H1 (cell line): ENCODE data around the gene EEF2K. TPM values are rescaled to one million over a fixed set of nuclear protein-coding genes. Genes with fewer than 3 reads are reported as not detected.
A peak's percentile ranks its signal among the peaks of the same experiment; 100 is the strongest.

Experiments used
- CTCF ChIA-PET: fragments of 300-600 bp; sonication (Branson Sonifier 250); formaldehyde crosslinking; loops from one replicate; lab custom pipeline; 2021; ENCODE audit not compliant: partially characterized antibody; lab: Charles Lee
- POLR2A ChIA-PET: fragments of 300-600 bp; sonication (Branson Sonifier 250); formaldehyde crosslinking; loops from one replicate; lab custom pipeline; 2021; ENCODE audit warnings: inconsistent platforms; ENCODE audit not compliant: partially characterized antibody; lab: Charles Lee
- DNase-seq, 2 experiments: peaks; one replicate each; pipeline versions ENCODE4 v3.0.0 to v3.0.0-alpha.2; 2010 to 2022; ENCODE audit warnings: low spot score in 2 of 2, low read depth in 1 of 2, mixed read lengths in 1 of 2
- FAIRE-seq: peaks from 2 replicates; lab custom pipeline; 2011; peaks lifted over from hg19 to GRCh38; lab: Jason Lieb, UNC
- H2AFZ ChIP-seq: 2 replicates; pipeline ENCODE4 v1.8.1; 2012; ENCODE audit warnings: low read length, inconsistent platforms
- H2AK5ac ChIP-seq: 2 replicates; pipeline ENCODE4 v1.6.1; 2013; ENCODE audit warnings: low read depth, low read length
- H2BK120ac ChIP-seq: replicated peaks from 2 replicates; pipeline ENCODE3; 2013; ENCODE audit warnings: low read depth, low read length, inconsistent platforms
- H2BK12ac ChIP-seq: 2 replicates; pipeline ENCODE4 v1.6.1; 2013; ENCODE audit warnings: low read depth, low read length
- H2BK15ac ChIP-seq: 2 replicates; pipeline ENCODE4 v1.6.1; 2013; ENCODE audit warnings: low read length
- H2BK20ac ChIP-seq: 2 replicates; pipeline ENCODE4 v1.6.1; 2013; ENCODE audit warnings: low read length
- H2BK5ac ChIP-seq: 2 replicates; pipeline ENCODE4 v1.6.1; 2013; ENCODE audit warnings: low read depth, low read length
- H3K14ac ChIP-seq: 2 replicates; pipeline ENCODE4 v1.6.1; 2013; ENCODE audit warnings: inconsistent platforms; ENCODE audit not compliant: insufficient read length
- H3K18ac ChIP-seq: 2 replicates; pipeline ENCODE4 v1.6.1; 2013; ENCODE audit warnings: low read length; ENCODE audit errors: extremely low read depth
- H3K23ac ChIP-seq: 2 replicates; pipeline ENCODE4 v1.6.1; 2013; ENCODE audit warnings: inconsistent platforms; ENCODE audit not compliant: insufficient read length
- H3K23me2 ChIP-seq: 2 replicates; pipeline ENCODE4 v1.6.1; 2013; ENCODE audit warnings: low read depth, low read length
- H3K27ac ChIP-seq: 2 replicates; pipeline ENCODE4 v1.6.1; 2011; ENCODE audit warnings: low read depth, low read length, inconsistent platforms
- H3K27me3 ChIP-seq, 4 experiments: replicated peaks in 1 of 4; 1 replicate in 1 of 4; 2 replicates in 3 of 4; pipeline versions ENCODE4 v1.6.1 to v1.8.1; 2011 to 2013; ENCODE audit warnings: low read length in 3 of 4, mild to moderate bottlenecking in 3 of 4, inconsistent platforms in 2 of 4, mixed read lengths in 2 of 4, moderate library complexity in 1 of 4; ENCODE audit not compliant: control insufficient read depth in 3 of 4, insufficient read depth in 3 of 4; ENCODE audit errors: extremely low read depth in 1 of 4
- H3K36me3 ChIP-seq, 4 experiments: 2 replicates each; pipeline versions ENCODE4 v1.6.1 to v1.8.1; 2011 to 2013; ENCODE audit warnings: mild to moderate bottlenecking in 4 of 4, low read length in 3 of 4, moderate library complexity in 2 of 4, control low read depth in 1 of 4, inconsistent platforms in 1 of 4; ENCODE audit not compliant: insufficient read depth in 4 of 4, control insufficient read depth in 2 of 4
- H3K4ac ChIP-seq: replicated peaks from 2 replicates; pipeline ENCODE3; 2013; ENCODE audit warnings: low read length, low read depth, mixed read lengths, inconsistent platforms; ENCODE audit not compliant: insufficient read length
- H3K4me1 ChIP-seq, 4 experiments: replicated peaks in 1 of 4; 1 replicate in 1 of 4; 2 replicates in 3 of 4; pipeline versions ENCODE4 v1.6.1 to v1.8.1; 2011 to 2013; ENCODE audit warnings: low read length in 3 of 4, inconsistent platforms in 2 of 4, mixed read lengths in 1 of 4; ENCODE audit not compliant: insufficient read depth in 4 of 4, control insufficient read depth in 3 of 4
- H3K4me2 ChIP-seq, 2 experiments: 2 replicates each; pipeline versions ENCODE4 v1.6.1 to v1.8.1; 2011 to 2013; ENCODE audit warnings: low read depth in 2 of 2, low read length in 2 of 2, control low read depth in 1 of 2, inconsistent platforms in 1 of 2, mild to moderate bottlenecking in 1 of 2; ENCODE audit not compliant: insufficient read depth in 1 of 2
- H3K4me3 ChIP-seq, 4 experiments: fragments of 200-600, 300-600 bp in 1 of 4; sonication (generic), shearing (Covaris generic), sonication (Bioruptor Twin) in 1 of 4; 2 replicates each; pipeline versions ENCODE4 v1.5.1 to v1.8.1; 2011 to 2016; ENCODE audit warnings: low read length in 4 of 4, low read depth in 3 of 4, control low read depth in 2 of 4, inconsistent platforms in 2 of 4, mild to moderate bottlenecking in 2 of 4, mixed read lengths in 1 of 4, moderate library complexity in 1 of 4; ENCODE audit not compliant: insufficient read depth in 2 of 4; ENCODE audit errors: extremely low read depth in 1 of 4
- H3K56ac ChIP-seq: replicated peaks from 2 replicates; pipeline ENCODE3; 2013; ENCODE audit warnings: low read depth, mild to moderate bottlenecking, mixed read lengths, low read length, inconsistent platforms; ENCODE audit not compliant: insufficient read length
- H3K79me1 ChIP-seq: 2 replicates; pipeline ENCODE4 v1.6.1; 2013; ENCODE audit warnings: low read depth, low read length, control low read depth
- H3K79me2 ChIP-seq, 2 experiments: 2 replicates each; pipeline versions ENCODE4 v1.6.1 to v1.8.1; 2012 to 2013; ENCODE audit warnings: low read length in 2 of 2, mild to moderate bottlenecking in 2 of 2, inconsistent platforms in 1 of 2; ENCODE audit not compliant: insufficient read depth in 2 of 2, control insufficient read depth in 1 of 2
- H3K9ac ChIP-seq, 4 experiments: replicated peaks in 1 of 4; 1 replicate in 1 of 4; 2 replicates in 3 of 4; pipeline versions ENCODE4 v1.6.1 to v1.8.1; 2011 to 2013; ENCODE audit warnings: low read depth in 3 of 4, low read length in 3 of 4, control low read depth in 2 of 4, mild to moderate bottlenecking in 2 of 4, moderate library complexity in 2 of 4, inconsistent platforms in 1 of 4; ENCODE audit errors: extremely low read depth in 1 of 4
- H3K9me3 ChIP-seq, 2 experiments: 2 replicates each; pipeline versions ENCODE4 v1.6.1 to v1.8.1; 2012 to 2013; ENCODE audit warnings: mild to moderate bottlenecking in 2 of 2, moderate library complexity in 2 of 2, control low read depth in 1 of 2, inconsistent platforms in 1 of 2, low read depth in 1 of 2, low read length in 1 of 2, mixed read lengths in 1 of 2; ENCODE audit not compliant: insufficient read depth in 2 of 2
- H4K20me1 ChIP-seq, 2 experiments: replicated peaks in 1 of 2; 2 replicates each; pipeline versions ENCODE3 to v1.8.1; 2011 to 2013; ENCODE audit warnings: inconsistent platforms in 2 of 2, low read length in 2 of 2, mild to moderate bottlenecking in 1 of 2; ENCODE audit not compliant: insufficient read depth in 2 of 2, control insufficient read depth in 1 of 2
- H4K5ac ChIP-seq: 2 replicates; pipeline ENCODE4 v1.6.1; 2013; ENCODE audit warnings: low read length, low read depth, mixed read lengths, inconsistent platforms; ENCODE audit not compliant: insufficient read length
- H4K8ac ChIP-seq: 2 replicates; pipeline ENCODE4 v1.8.0; 2013; ENCODE audit warnings: mild to moderate bottlenecking, moderate library complexity, low read length, inconsistent platforms; ENCODE audit not compliant: insufficient read depth; ENCODE audit errors: extremely low read depth
- H4K91ac ChIP-seq: replicated peaks from 2 replicates; pipeline ENCODE3; 2013; ENCODE audit warnings: low read length, mixed read lengths, inconsistent platforms; ENCODE audit not compliant: insufficient read length
- EP300 ChIP-seq, 2 experiments: IDR thresholded peaks; 1 replicate in 1 of 2; 2 replicates in 1 of 2; pipeline ENCODE4 v1.6.1; 2011 to 2012; ENCODE audit warnings: low read depth in 2 of 2, low read length in 2 of 2, mild to moderate bottlenecking in 2 of 2, borderline replicate concordance in 1 of 2, inconsistent platforms in 1 of 2, moderate library complexity in 1 of 2
- KDM5A ChIP-seq: fragments of 200-600 bp; IDR thresholded peaks from 2 replicates; pipeline ENCODE4 v1.7.1; 2012; ENCODE audit warnings: mild to moderate bottlenecking, low read length, inconsistent platforms, mixed read lengths
- MAX ChIP-seq: IDR thresholded peaks from 2 replicates; pipeline ENCODE4 v1.6.1; 2012; ENCODE audit warnings: inconsistent platforms
- SUZ12 ChIP-seq: fragments of 200-600 bp; sonication (generic); IDR thresholded peaks from 2 replicates; pipeline ENCODE4 v1.6.1; 2012; ENCODE audit warnings: mild to moderate bottlenecking, inconsistent platforms, low read length, moderate library complexity, mixed read lengths
- WGBS, 2 experiments: shearing (Covaris generic) in 1 of 2; methylation state at CpG; one replicate each; pipeline versions ENCODE4 v1.1.6 to v1.1.7; 2013 to 2015; ENCODE audit warnings: low lambda C conversion rate in 2 of 2, mixed read lengths in 2 of 2, inconsistent platforms in 1 of 2, low coverage in 1 of 2, missing lambda C conversion rate in 1 of 2; ENCODE audit not compliant: insufficient replicate concordance in 2 of 2, insufficient coverage in 1 of 2, insufficient read length in 1 of 2; ENCODE audit errors: extremely low coverage in 1 of 2, missing lambda C conversion rate in 1 of 2; 5-methylcytosine and 5-hydroxymethylcytosine counted together
- polyA plus RNA-seq, 7 experiments: library from polyadenylated mRNA; depleted of rRNA in 3 of 7; stranded (reverse) in 5 of 7; unstranded in 2 of 7; fragments of >200 nt in 5 of 7; fragments of 200-250 nt in 2 of 7; gene quantifications; 1 replicate in 5 of 7; 2 replicates in 1 of 7; 4 replicates in 1 of 7; pipeline versions ENCODE4 v1.2.1 to v1.2.3, GENCODE V29; 2011 to 2013; ENCODE audit warnings: missing spikeins in 2 of 7, mixed read lengths in 2 of 7
- total RNA-seq: library from RNA; stranded (reverse); fragmentation: NEBNext Ultra II Directional; extraction: Animal tissue kit (Norgen Biotek cat#: 25700); gene quantifications from 2 replicates; pipeline ENCODE4 v1.2.1, GENCODE V29; 2021

The EEF2K gene
- total and polyA plus RNA-seq, 2 of the 8 experiments (the other 6 are each of a cell fraction or from before 2014, with no cell fraction given): 14.9 to 30.2 TPM

- H2BK20ac ChIP-seq: no peak overlapping the region; the same call in 1 of the 2 replicates
- no peak overlapping the region for H2BK120ac ChIP-seq
- no peak overlapping the region for H3K18ac ChIP-seq
- no peaks in the 10 kb centered on the region for H4K20me1 ChIP-seq
- no peak overlapping the region for H3K4ac ChIP-seq
- H3K27ac ChIP-seq: no peak overlapping the region
- peaks cover 0 to 6% (median 2%) of the 10 kb centered on the region in 4 experiments; a peak in 4 of 7 replicates for H3K27me3 ChIP-seq
- peaks cover 4 to 14% (median 10%) of the 10 kb centered on the region in 4 experiments; a peak in 6 of 7 replicates for H3K4me1 ChIP-seq
- H3K56ac ChIP-seq: no peak overlapping the region
- H2BK5ac ChIP-seq: no peak overlapping the region
- H2BK15ac ChIP-seq: peak overlapping the region; percentile 46; the same call in 1 of the 2 replicates
- no peak overlapping the region for H3K14ac ChIP-seq
- no peak overlapping the region for H3K9ac ChIP-seq
- peak overlapping the region; percentile 49; the same call in 1 of the 2 replicates for H2AFZ ChIP-seq
- no peak overlapping the region for H4K5ac ChIP-seq
- peaks cover 8% of the 10 kb centered on the region for H3K23me2 ChIP-seq
- no peak for DNase-seq
- H2BK12ac ChIP-seq: no peak overlapping the region
- no peaks in the 10 kb centered on the region for H3K79me1 ChIP-seq
- H2AK5ac ChIP-seq: no peak overlapping the region
- H3K23ac ChIP-seq: no peak overlapping the region
- TF ChIP-seq SUZ12 (no peak), MAX (peak; percentile 53; the same call in 1 of the 2 replicates), EP300 (IDR thresholded peaks at IDR 0.05; ENCODE audit: borderline replicate concordance in 1 of 2, low read depth in 2 of 2, low read length in 2 of 2) (no peak), KDM5A (no peak)
- peak overlapping the region in 2 of 4 experiments; percentile 21 to 66; a peak in 2 of 8 replicates for H3K4me3 ChIP-seq
- ChIA-PET CTCF (interaction anchor here (0.6 to 1.4 kb wide), 9 partner anchors 8 to 108 kb away, joined by 3 to 6 read pairs (median 3); no protein-coding TSS in a partner anchor), POLR2A (interaction anchor here (0.9 to 2.0 kb wide), 8 partner anchors 8 to 107 kb away, joined by 3 to 7 read pairs (median 5); partner anchors contain the start of gene EEF2K)
- H3K9me3 ChIP-seq: no peaks in the 10 kb centered on the region
- no peak overlapping the region for H4K8ac ChIP-seq
- no peak for FAIRE-seq
- H3K4me2 ChIP-seq: peak overlapping the region; percentile 92 to 98; a peak in 1 of 4 replicates
- 76% methylated on average over 16 of the region's 16 CpGs; no CpG with 5 or more reads in 1 of the 2 experiments for WGBS, 2 experiments
- no peak overlapping the region for H4K91ac ChIP-seq
- no peaks in the 10 kb centered on the region for H3K36me3 ChIP-seq
- no peaks in the 10 kb centered on the region for H3K79me2 ChIP-seq
Measured at GRCh38 chr16:22192261-22193062, 13.6 kb upstream of the EEF2K start.
